Retinal pigment epithelial cell (primary cell): ENCODE measurements around the gene SLC15A2.
"Not testable (repeated sequence)": the region's sequence is repeated elsewhere in the genome, so short reads cannot be mapped to it uniquely, and the experiment has no call there.

Experiments
- DNase-seq: peaks from one replicate; pipeline ENCODE4 v3.0.0-alpha.2; 2010; ENCODE audit warnings: low read depth
- H3K4me3 ChIP-seq: 2 replicates; pipeline ENCODE4 v1.5.1; 2011; ENCODE audit warnings: mild to moderate bottlenecking, low read length, control low read depth, moderate library complexity
- TF ChIP-seq, protein P1 (sequence below): conservative IDR thresholded peaks from 2 replicates; pipeline ENCODE4 v1.5.1; 2011; ENCODE audit warnings: low read depth, low read length, control low read depth, inconsistent platforms

The SLC15A2 gene

DNA sequence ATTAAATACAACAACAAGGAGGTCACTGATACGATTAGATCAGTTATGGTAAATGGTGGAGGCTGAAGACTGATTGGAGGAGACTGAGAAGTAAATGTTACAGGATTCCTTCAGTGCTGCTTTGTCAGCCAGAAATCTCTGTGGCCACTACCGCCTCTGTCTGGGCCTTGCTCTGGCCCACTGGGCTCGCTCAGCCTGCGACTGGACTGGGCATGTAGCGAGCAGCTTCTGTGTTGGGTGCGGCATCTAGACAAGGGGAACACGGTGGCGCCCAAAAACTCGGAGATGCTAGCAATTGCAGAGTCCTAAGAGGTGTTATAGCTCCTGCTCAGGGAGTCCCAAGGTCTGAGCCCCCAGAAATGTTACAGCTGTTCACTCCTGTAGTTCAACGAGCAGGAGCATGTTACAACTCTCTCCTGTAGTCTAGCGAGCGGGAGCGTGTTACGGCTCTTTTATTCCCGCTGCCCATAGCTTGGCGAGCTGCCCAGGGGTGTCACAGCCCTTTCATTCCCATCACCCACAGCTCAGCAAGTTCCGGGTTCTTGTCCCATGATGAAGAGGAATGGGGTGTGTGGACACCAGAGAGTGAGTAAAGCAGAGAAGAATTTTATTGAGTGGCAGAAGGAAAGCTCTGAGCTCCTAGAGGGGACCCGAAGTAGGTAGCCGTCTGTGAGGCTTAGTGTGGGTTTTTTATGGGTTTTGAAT lies 24.7 kb downstream of the SLC15A2 start:
- TF ChIP-seq, protein P1, sequence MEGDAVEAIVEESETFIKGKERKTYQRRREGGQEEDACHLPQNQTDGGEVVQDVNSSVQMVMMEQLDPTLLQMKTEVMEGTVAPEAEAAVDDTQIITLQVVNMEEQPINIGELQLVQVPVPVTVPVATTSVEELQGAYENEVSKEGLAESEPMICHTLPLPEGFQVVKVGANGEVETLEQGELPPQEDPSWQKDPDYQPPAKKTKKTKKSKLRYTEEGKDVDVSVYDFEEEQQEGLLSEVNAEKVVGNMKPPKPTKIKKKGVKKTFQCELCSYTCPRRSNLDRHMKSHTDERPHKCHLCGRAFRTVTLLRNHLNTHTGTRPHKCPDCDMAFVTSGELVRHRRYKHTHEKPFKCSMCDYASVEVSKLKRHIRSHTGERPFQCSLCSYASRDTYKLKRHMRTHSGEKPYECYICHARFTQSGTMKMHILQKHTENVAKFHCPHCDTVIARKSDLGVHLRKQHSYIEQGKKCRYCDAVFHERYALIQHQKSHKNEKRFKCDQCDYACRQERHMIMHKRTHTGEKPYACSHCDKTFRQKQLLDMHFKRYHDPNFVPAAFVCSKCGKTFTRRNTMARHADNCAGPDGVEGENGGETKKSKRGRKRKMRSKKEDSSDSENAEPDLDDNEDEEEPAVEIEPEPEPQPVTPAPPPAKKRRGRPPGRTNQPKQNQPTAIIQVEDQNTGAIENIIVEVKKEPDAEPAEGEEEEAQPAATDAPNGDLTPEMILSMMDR = no peak
- H3K4me3 ChIP-seq = no peak overlapping the region
- no peak for DNase-seq

DNA sequence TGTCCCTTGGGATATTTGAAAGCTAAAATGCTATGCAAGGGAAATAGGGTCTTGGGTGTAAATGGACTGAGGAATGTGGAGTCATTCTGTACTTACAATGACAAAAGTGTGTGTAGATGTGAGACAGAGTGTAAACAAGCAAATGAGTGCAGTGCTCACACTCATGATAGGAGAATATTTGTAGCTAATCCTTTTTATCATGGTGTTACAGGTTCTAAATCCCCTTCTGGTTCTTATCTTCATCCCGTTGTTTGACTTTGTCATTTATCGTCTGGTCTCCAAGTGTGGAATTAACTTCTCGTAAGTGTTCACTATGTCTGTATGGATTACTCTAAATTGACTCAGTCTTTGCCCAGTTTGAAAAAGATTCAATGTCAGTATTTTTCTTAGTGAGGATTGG lies 30.5 kb downstream of the SLC15A2 start:
- no peak for DNase-seq
- TF ChIP-seq, protein P1 = no peak
- no peak overlapping the region for H3K4me3 ChIP-seq

DNA sequence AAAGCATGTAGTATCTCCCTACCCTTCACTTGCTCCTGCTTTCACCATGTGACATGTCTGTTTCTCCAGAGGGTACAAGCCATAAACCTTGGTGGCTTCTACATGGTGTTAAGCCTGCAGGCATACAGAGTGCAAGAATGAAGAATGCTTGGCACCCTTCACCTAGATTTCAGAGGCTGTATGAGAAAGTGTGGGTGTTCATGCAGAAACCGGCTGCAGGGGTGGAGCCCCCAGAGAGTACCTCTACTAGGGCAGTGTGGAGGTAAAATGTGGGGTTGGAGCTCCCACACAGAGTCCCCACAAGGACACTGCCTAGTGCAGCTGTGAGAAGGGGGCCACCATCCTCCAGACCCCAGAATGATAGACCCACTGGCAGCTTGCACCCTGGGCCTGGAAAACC lies 32.2 kb downstream of the SLC15A2 start:
- TF ChIP-seq, protein P1 = no peak
- DNase-seq = no peak
- H3K4me3 ChIP-seq = no peak overlapping the region

DNA sequence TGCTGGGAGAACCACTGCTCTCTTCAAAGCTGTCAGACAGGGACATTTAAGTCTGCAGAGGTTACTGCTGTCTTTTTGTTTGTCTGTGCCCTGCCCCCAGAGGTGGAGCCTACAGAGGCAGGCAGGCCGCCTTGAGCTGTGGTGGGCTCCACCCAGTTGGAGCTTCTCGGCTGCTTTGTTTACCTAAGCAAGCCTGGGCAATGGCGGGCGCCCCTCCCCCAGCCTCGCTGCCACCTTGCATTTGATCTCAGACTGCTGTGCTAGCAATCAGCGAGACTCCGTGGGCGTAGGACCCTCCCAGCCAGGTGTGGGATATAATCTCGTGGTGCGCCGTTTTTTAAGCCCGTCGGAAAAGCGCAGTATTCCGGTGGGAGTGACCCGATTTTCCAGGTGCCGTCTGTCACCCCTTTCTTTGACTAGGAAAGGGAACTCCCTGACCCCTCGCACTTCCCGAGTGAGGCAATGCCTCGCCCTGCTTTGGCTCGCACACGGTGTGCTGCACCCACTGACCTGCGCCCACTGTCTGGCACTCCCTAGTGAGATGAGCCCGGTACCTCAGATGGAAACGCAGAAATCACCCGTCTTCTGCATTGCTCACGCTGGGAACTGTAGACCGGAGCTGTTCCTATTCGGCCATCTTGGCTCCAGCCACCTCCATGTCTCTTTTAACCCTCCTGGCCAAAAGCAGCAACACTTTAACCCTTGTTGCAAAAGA lies 44.1 kb downstream of the SLC15A2 start:
- H3K4me3 ChIP-seq, DNase-seq: not testable (repeated sequence)

DNA sequence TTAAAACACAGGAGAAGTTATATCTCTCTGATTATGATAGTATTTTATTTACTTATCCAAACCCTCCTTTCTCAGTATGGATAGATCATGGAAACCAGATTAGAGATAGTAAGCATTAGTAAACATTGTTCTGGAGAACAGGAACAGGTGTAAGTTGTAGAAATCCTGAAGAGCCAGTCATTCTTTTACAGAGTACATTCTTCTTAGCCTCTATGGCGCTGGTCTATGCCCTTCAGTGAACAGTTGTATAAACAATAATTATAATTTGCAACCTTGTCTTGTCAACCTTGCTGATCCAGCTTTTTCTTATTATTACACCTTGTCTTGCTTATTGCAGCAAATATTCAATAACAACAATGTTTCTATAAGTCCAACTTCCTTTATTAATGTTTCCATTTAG lies 47.4 kb downstream of the SLC15A2 start:
- no peak for DNase-seq
- no peak overlapping the region for H3K4me3 ChIP-seq
- TF ChIP-seq, protein P1 = no peak

DNA sequence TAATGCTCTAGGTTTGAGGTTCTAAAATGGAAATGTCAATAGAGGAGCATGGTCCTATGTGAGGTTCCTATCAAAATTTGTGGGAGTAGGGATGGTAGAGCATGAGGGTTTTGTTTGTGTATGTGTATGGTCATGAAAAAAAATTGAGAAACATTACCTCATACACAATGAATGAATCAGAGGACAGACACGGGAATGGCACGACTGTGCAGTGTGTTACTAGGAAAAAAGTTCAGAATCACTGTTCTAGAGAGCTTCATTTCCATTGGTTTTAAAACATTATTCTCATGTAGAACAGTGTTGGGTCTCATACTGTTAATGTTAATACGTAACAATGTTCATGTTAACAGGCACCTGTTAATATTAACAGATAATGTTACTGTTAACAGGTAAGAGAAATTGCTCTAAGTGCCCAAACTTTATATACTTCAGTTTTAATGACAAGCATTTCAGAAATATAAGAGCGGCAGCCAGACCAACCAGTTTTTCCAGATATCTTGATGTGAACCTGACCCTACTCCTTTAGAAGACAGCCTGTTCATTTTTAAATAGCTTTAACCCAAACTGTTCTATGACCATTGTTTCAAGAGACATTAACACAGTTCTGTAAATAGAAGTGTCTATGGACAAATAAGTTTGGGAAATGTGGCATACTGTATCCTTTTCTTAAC lies 48.0 kb downstream of the SLC15A2 start:
- no peak overlapping the region for H3K4me3 ChIP-seq
- TF ChIP-seq, protein P1 = no peak
- DNase-seq = no peak

DNA sequence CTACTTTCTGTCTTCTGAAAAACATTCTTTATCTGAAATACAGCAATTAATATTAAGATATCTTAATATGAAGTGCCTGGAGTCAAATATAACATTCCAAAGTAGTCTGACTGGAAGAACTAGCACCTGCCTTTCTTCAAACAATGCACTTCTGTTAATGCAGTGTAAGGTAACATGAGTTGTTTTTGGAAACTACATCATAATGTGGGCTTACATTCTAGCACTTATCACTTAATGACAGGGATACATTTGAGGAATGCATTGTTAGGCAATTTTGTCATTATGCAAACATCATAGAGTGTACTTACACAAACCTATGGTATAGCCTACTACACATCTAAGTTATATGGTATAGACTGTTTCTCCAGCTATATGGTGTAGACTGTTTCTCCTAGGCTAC lies 49.2 kb downstream of the SLC15A2 start:
- H3K4me3 ChIP-seq = no peak overlapping the region
- TF ChIP-seq, protein P1 = no peak
- no peak for DNase-seq
